ENCODE results near the gene FGF2. TPM values are rescaled to one million over a fixed set of nuclear protein-coding genes. Genes with fewer than 3 reads are reported as not detected.
"Not testable (repeated sequence)": the region's sequence is repeated elsewhere in the genome, so short reads cannot be mapped to it uniquely, and the experiment has no call there.

Gene FGF2
- total RNA-seq, 1 experiment from 2014 or later: 134 TPM

GRCh38 chr4:122845066-122845465 is 18.4 kb downstream of the FGF2 start:
- TF ChIP-seq, protein P1, sequence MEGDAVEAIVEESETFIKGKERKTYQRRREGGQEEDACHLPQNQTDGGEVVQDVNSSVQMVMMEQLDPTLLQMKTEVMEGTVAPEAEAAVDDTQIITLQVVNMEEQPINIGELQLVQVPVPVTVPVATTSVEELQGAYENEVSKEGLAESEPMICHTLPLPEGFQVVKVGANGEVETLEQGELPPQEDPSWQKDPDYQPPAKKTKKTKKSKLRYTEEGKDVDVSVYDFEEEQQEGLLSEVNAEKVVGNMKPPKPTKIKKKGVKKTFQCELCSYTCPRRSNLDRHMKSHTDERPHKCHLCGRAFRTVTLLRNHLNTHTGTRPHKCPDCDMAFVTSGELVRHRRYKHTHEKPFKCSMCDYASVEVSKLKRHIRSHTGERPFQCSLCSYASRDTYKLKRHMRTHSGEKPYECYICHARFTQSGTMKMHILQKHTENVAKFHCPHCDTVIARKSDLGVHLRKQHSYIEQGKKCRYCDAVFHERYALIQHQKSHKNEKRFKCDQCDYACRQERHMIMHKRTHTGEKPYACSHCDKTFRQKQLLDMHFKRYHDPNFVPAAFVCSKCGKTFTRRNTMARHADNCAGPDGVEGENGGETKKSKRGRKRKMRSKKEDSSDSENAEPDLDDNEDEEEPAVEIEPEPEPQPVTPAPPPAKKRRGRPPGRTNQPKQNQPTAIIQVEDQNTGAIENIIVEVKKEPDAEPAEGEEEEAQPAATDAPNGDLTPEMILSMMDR (IDR thresholded peaks at IDR 0.05; ENCODE audit: unreplicated experiment): no peak
- DNase-seq (ENCODE audit: unreplicated experiment): no peak
- no peaks in the 10 kb centered on the region for H3K27me3 Mint-ChIP-seq (ENCODE audit: insufficient read depth, unreplicated experiment)
- no TSS peak for BruUV-seq (replicated peaks)
- H3K4me1 Mint-ChIP-seq (ENCODE audit: insufficient read depth, unreplicated experiment): peaks cover 15% of the 10 kb centered on the region
- peaks cover 24% of the 10 kb centered on the region for H3K36me3 Mint-ChIP-seq (ENCODE audit: insufficient read depth, unreplicated experiment)
- CTCF ChIA-PET: interaction anchor here (0.6 to 2.0 kb wide), 5 partner anchors 9 to 81 kb away, joined by 3 to 4 read pairs (median 3); no protein-coding TSS in a partner anchor
- H3K4me3 Mint-ChIP-seq (ENCODE audit: unreplicated experiment): no peak overlapping the region
- H3K9me3 Mint-ChIP-seq (ENCODE audit: unreplicated experiment): no peaks in the 10 kb centered on the region
- POLR2A ChIA-PET: no interaction called here
- H3K27ac Mint-ChIP-seq (ENCODE audit: low read depth, unreplicated experiment): peak overlapping the region; percentile 61
- intact Hi-C loops (cut with micrococcal nuclease): no loop called here

- TF ChIP-seq, protein P1 (IDR thresholded peaks at IDR 0.05; ENCODE audit: unreplicated experiment): no peak
- H3K27me3 Mint-ChIP-seq (ENCODE audit: insufficient read depth, unreplicated experiment): no peaks in the 10 kb centered on the region
- H3K4me3 Mint-ChIP-seq (ENCODE audit: unreplicated experiment): no peak overlapping the region
- intact Hi-C loops (cut with micrococcal nuclease): no loop called here
- peak overlapping the region; percentile 61 for H3K27ac Mint-ChIP-seq (ENCODE audit: low read depth, unreplicated experiment)
- H3K4me1 Mint-ChIP-seq (ENCODE audit: insufficient read depth, unreplicated experiment): peaks cover 15% of the 10 kb centered on the region
- ChIA-PET POLR2A (no interaction called here), CTCF (interaction anchor here (0.6 to 1.5 kb wide), 2 partner anchors 10 to 82 kb away, joined by 3 to 4 read pairs; no protein-coding TSS in a partner anchor)
- no TSS peak for BruUV-seq (replicated peaks)
- no peak for DNase-seq (ENCODE audit: unreplicated experiment)
- H3K36me3 Mint-ChIP-seq (ENCODE audit: insufficient read depth, unreplicated experiment): peaks cover 18% of the 10 kb centered on the region
- no peaks in the 10 kb centered on the region for H3K9me3 Mint-ChIP-seq (ENCODE audit: unreplicated experiment)
Measured at GRCh38 chr4:122845760-122846159, 19.1 kb downstream of the FGF2 start.

DNA sequence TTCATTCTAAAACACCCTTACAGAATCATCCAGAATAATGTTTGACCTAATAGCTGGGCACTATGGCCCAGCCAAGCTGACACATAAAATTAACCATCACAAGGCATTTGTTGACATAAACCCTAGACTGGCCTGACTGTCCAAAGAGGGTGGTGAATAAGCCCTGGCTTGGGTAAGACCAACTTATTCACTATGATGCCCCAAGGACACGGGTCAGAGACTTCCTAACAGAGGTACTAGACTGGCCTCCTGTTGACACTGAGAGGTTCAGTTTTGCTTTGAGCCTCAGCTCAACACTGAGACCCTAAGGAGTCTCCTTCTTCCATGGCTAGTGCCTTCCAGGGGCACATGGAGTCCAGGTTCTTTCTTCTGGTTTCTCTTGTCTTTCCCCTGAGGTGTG is 21.3 kb downstream of the FGF2 start:
- POLR2A ChIA-PET: no interaction called here
- Mint-ChIP-seq H3K9me3 (ENCODE audit: unreplicated experiment) (no peaks in the 10 kb centered on the region), H3K4me3 (ENCODE audit: unreplicated experiment) (no peak overlapping the region), H3K27ac (ENCODE audit: low read depth, unreplicated experiment) (no peak overlapping the region), H3K36me3 (ENCODE audit: insufficient read depth, unreplicated experiment) (peaks cover 4% of the 10 kb centered on the region), H3K4me1 (ENCODE audit: insufficient read depth, unreplicated experiment) (peaks cover 12% of the 10 kb centered on the region), H3K27me3 (ENCODE audit: insufficient read depth, unreplicated experiment) (no peaks in the 10 kb centered on the region)
- no TSS peak for BruUV-seq (replicated peaks)
- CTCF ChIA-PET: interaction anchor here (0.9 kb wide), 1 partner anchor 90 kb away, joined by 4 read pairs; no protein-coding TSS in a partner anchor
- DNase-seq (ENCODE audit: unreplicated experiment): no peak
- intact Hi-C loops (cut with micrococcal nuclease): no loop called here
- TF ChIP-seq, protein P1 (IDR thresholded peaks at IDR 0.05; ENCODE audit: unreplicated experiment): no peak

- H3K4me1 Mint-ChIP-seq (ENCODE audit: insufficient read depth, unreplicated experiment); DNase-seq (ENCODE audit: unreplicated experiment); intact Hi-C loops (cut with micrococcal nuclease); H3K4me3 Mint-ChIP-seq (ENCODE audit: unreplicated experiment); H3K27me3 Mint-ChIP-seq (ENCODE audit: insufficient read depth, unreplicated experiment); H3K9me3 Mint-ChIP-seq (ENCODE audit: unreplicated experiment); H3K36me3 Mint-ChIP-seq (ENCODE audit: insufficient read depth, unreplicated experiment); H3K27ac Mint-ChIP-seq (ENCODE audit: low read depth, unreplicated experiment); BruUV-seq (replicated peaks): not testable (repeated sequence)
- ChIA-PET CTCF (interaction anchor here (0.9 kb wide), 1 partner anchor 64 kb away, joined by 3 read pairs; no protein-coding TSS in a partner anchor), POLR2A (interaction anchor here (1.6 kb wide), 1 partner anchor 52 kb away, joined by 3 read pairs; no protein-coding TSS in a partner anchor)
Measured at GRCh38 chr4:122849789-122850188, 23.2 kb downstream of the FGF2 start.

All from MCF 10A (cell line).